Liver (tissue), 3 donors: Measurements from ENCODE around the gene KDM4C.

Experiments
- GABPA ChIP-seq, 2 donors: IDR thresholded peaks in 1 of 2; conservative IDR thresholded peaks in 1 of 2; 2 replicates each; pipeline ENCODE4 v1.6.1; 2016; ENCODE audit warnings: antibody characterized with exemption in 2 of 2, mild to moderate bottlenecking in 1 of 2, moderate library complexity in 1 of 2
- JUND ChIP-seq, 2 donors: IDR thresholded peaks; 2 replicates each; pipeline ENCODE4 v1.6.1; 2016; ENCODE audit warnings: antibody characterized with exemption in 2 of 2
- MAX ChIP-seq: IDR thresholded peaks from 2 replicates; pipeline ENCODE4 v1.6.1; 2016; ENCODE audit warnings: antibody characterized with exemption
- ZBTB33 ChIP-seq: IDR thresholded peaks from 2 replicates; pipeline ENCODE4 v1.6.1; 2016; ENCODE audit warnings: antibody characterized with exemption
- TF ChIP-seq, protein P1 (sequence below): fragments of 150-350 bp; IDR thresholded peaks from 2 replicates; pipeline ENCODE4 v1.5.1; 2017; ENCODE audit warnings: improper control_type of control experiment, low read depth, low read length; ENCODE audit not compliant: missing input control
- donor health status: healthy.
- donor health status: healthy.

DNA sequence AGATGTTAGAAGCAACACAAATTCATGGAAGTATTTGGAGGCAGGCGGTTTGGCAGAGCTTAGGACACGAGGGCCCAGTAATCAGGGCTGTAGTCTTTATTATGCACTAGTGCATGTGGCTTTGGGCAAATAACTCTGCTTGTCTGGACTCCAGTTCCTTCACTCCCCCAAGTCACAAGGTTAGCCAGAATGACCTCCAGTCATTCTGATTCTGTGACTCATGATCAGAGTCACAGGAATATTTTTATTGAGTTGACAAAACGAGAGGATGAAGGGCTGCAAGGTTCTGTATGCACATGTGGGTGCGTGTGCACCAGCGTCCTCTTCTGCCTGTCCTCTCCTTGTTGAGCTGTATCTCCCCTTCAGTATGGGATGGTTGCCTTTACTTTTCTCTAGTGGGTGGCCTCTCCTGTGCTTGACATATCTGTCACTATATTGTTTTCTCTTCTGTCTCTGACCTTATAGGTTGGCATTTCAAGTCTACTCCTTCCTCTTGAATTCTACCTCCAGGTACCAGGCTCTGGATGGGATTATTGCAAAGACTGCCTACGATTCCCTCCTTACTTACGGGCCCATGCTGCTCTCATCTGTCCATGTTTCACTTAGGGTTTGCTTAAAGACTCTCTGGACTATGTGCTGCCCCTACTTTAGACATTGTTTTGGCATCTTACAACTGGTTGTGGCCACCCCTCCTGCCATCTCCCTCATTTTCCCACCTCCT is 94.6 kb downstream of the KDM4C start:
- TF ChIP-seq GABPA (IDR thresholded peaks at IDR 0.05 in 1 of 2, conservative IDR thresholded peaks at IDR 0.05 in 1 of 2) (no peak), JUND (IDR thresholded peaks at IDR 0.05) (no peak), ZBTB33 (no peak), MAX (no peak)
- TF ChIP-seq, protein P1, sequence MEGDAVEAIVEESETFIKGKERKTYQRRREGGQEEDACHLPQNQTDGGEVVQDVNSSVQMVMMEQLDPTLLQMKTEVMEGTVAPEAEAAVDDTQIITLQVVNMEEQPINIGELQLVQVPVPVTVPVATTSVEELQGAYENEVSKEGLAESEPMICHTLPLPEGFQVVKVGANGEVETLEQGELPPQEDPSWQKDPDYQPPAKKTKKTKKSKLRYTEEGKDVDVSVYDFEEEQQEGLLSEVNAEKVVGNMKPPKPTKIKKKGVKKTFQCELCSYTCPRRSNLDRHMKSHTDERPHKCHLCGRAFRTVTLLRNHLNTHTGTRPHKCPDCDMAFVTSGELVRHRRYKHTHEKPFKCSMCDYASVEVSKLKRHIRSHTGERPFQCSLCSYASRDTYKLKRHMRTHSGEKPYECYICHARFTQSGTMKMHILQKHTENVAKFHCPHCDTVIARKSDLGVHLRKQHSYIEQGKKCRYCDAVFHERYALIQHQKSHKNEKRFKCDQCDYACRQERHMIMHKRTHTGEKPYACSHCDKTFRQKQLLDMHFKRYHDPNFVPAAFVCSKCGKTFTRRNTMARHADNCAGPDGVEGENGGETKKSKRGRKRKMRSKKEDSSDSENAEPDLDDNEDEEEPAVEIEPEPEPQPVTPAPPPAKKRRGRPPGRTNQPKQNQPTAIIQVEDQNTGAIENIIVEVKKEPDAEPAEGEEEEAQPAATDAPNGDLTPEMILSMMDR, result no peak
